ENCODE data around the gene SGSH. TPM values are rescaled to one million over a fixed set of nuclear protein-coding genes. Genes with fewer than 3 reads are reported as not detected.
"Not testable (repeated sequence)": the region's sequence is repeated elsewhere in the genome, so short reads cannot be mapped to it uniquely, and the experiment has no call there.

SGSH gene
- total RNA-seq, 4 donors from 2014 or later = 27.0 to 79.3 (median 31.2) TPM

- Histone ChIP-seq H3K4me1 (no peaks in the 10 kb centered on the region), H3K4me3 (no peak overlapping the region), H3K27ac (no peak overlapping the region), H3K36me3 (peaks cover 60% of the 10 kb centered on the region), H3K27me3 (no peaks in the 10 kb centered on the region), H3K9me3 (no peaks in the 10 kb centered on the region)
- no peak for DNase-seq (ENCODE audit: low spot score in 2 of 2)
- TF ChIP-seq CTCF (IDR thresholded peaks at IDR 0.05) (no peak), EP300 (IDR thresholded peaks at IDR 0.05) (no peak), POLR2A (IDR thresholded peaks at IDR 0.05) (no peak), POLR2AphosphoS5 (IDR thresholded peaks at IDR 0.05) (no peak)
- WGBS = 89% methylated on average over 15 of the region's 19 CpGs
Observed at GRCh38 chr17:80204626-80205468, 15.3 kb downstream of the SGSH start.

GRCh38 chr17:80203471-80203963 is 16.6 kb downstream of the SGSH start:
- Histone ChIP-seq H3K27ac (no peak overlapping the region), H3K9me3 (no peaks in the 10 kb centered on the region), H3K4me3 (no peak overlapping the region), H3K4me1 (no peaks in the 10 kb centered on the region), H3K27me3 (no peaks in the 10 kb centered on the region), H3K36me3 (peaks cover 47% of the 10 kb centered on the region)
- DNase-seq (ENCODE audit: low spot score in 2 of 2) = no peak
- TF ChIP-seq POLR2AphosphoS5 (IDR thresholded peaks at IDR 0.05) (no peak), EP300 (IDR thresholded peaks at IDR 0.05) (no peak), CTCF (IDR thresholded peaks at IDR 0.05) (no peak), POLR2A (IDR thresholded peaks at IDR 0.05) (no peak)
- whole genome bisulfite sequencing = 86% methylated on average over 7 of the region's 11 CpGs

- Histone ChIP-seq H3K9me3 (no peaks in the 10 kb centered on the region), H3K4me3 (no peak overlapping the region), H3K4me1 (no peaks in the 10 kb centered on the region), H3K27me3 (no peaks in the 10 kb centered on the region), H3K27ac (no peak overlapping the region), H3K36me3 (peaks cover 37% of the 10 kb centered on the region)
- no peak for TF ChIP-seq POLR2A (IDR thresholded peaks at IDR 0.05)
- no peak for TF ChIP-seq CTCF (IDR thresholded peaks at IDR 0.05)
- no peak for TF ChIP-seq POLR2AphosphoS5 (IDR thresholded peaks at IDR 0.05)
- TF ChIP-seq EP300 (IDR thresholded peaks at IDR 0.05) = no peak
- DNase-seq (ENCODE audit: low spot score in 2 of 2) = no peak
- WGBS = 85% methylated on average over 11 of the region's 17 CpGs
Observed at GRCh38 chr17:80202197-80202596, 17.9 kb downstream of the SGSH start.

- Histone ChIP-seq H3K27me3 (no peaks in the 10 kb centered on the region), H3K27ac (no peak overlapping the region), H3K4me3 (no peak overlapping the region), H3K4me1 (no peaks in the 10 kb centered on the region), H3K36me3 (peaks cover 32% of the 10 kb centered on the region), H3K9me3 (no peaks in the 10 kb centered on the region)
- no peak for TF ChIP-seq EP300 (IDR thresholded peaks at IDR 0.05)
- TF ChIP-seq CTCF (IDR thresholded peaks at IDR 0.05) = no peak
- TF ChIP-seq POLR2A (IDR thresholded peaks at IDR 0.05) = no peak
- TF ChIP-seq POLR2AphosphoS5 (IDR thresholded peaks at IDR 0.05) = no peak
- WGBS = 85% methylated on average over 13 of the region's 15 CpGs
- DNase-seq (ENCODE audit: low spot score in 2 of 2) = no peak
Observed at GRCh38 chr17:80201446-80201845, 18.7 kb downstream of the SGSH start.

DNA sequence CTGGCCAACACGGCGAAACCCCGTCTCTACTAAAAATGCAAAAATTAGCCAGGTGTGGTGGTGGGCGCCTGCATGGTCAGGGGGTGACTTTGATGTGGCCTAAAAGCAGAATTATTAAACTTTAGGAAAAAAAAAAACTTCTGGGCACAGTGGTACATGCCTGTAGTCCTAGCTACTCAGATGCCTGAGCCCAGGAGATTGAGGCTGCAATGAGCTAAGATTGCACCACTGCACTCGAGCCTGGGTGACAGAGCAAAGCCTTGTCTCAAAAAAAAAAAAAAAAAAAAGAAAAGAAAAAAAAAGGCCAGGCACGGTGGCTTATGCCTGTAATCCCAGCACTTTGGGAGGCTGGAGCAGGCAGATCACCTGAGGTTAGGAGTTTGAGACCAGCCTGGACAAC is 20.8 kb downstream of the SGSH start:
- H3K36me3 ChIP-seq = peaks cover 23% of the 10 kb centered on the region
- H3K4me3 ChIP-seq; DNase-seq (ENCODE audit: low spot score in 2 of 2); H3K4me1 ChIP-seq; H3K9me3 ChIP-seq; H3K27me3 ChIP-seq; H3K27ac ChIP-seq: not testable (repeated sequence)
- 75% methylated on average over 6 of the region's 6 CpGs for WGBS

All from suprapubic skin (tissue), 4 donors.